Right lobe of liver (tissue), 6 donors: ENCODE data around the gene FHIT. TPM values are rescaled to one million over a fixed set of nuclear protein-coding genes. Genes with fewer than 3 reads are reported as not detected.
"Not testable (repeated sequence)": the region's sequence is repeated elsewhere in the genome, so short reads cannot be mapped to it uniquely, and the experiment has no call there.

Experiments
- ATAC-seq, 4 donors: fragments of 200-7000 bp; cut with Tn5 transposase; one replicate each; pipeline ENCODE4 v1.9.1; 2020; ENCODE audit warnings: mild to moderate bottlenecking in 4 of 4, moderate library complexity in 4 of 4
- DNase-seq, 3 donors: peaks; one replicate each; pipeline ENCODE4 v3.0.0-alpha.2; 2020
- H3K27ac ChIP-seq, 3 donors: fragments of 200-600 bp; one replicate each; pipeline ENCODE4 v1.8.0; 2022
- H3K27me3 ChIP-seq, 2 donors: fragments of 200-600 bp; one replicate each; pipeline ENCODE4 v1.8.0; 2022
- H3K36me3 ChIP-seq, 4 donors: fragments of 200-600 bp; sonication (generic) in 1 of 4; one replicate each; pipeline versions ENCODE4 v1.5.1 to v1.8.0; 2017 to 2022; ENCODE audit warnings: control low read depth in 1 of 4
- H3K4me1 ChIP-seq, 4 donors: fragments of 200-600 bp; sonication (generic) in 1 of 4; one replicate each; pipeline versions ENCODE4 v1.5.1 to v1.8.0; 2017 to 2022; ENCODE audit warnings: control low read depth in 1 of 4
- H3K4me3 ChIP-seq, 3 donors: fragments of 200-600 bp; one replicate each; pipeline ENCODE4 v1.8.0; 2022
- H3K9me3 ChIP-seq, 4 donors: fragments of 200-600 bp; sonication (generic) in 1 of 4; one replicate each; pipeline versions ENCODE4 v1.5.1 to v1.8.0; 2017 to 2022; ENCODE audit warnings: control low read depth in 1 of 4
- POLR2A ChIP-seq: fragments of 450-650 bp; IDR thresholded peaks from one replicate; pipeline ENCODE4 v1.6.1; 2017; ENCODE audit warnings: antibody characterized with exemption, mild to moderate bottlenecking
- WGBS: methylation state at CpG from one replicate; pipeline ENCODE4 v1.1.6; 2018; ENCODE audit warnings: low coverage, low lambda C conversion rate; ENCODE audit not compliant: insufficient coverage; ENCODE audit errors: missing lambda C conversion rate; 5-methylcytosine and 5-hydroxymethylcytosine counted together
- intact Hi-C, 2 donors: fragments of 100-400 bp; cut with DNase I; formaldehyde crosslinking; loops; one replicate each; pipeline versions ENCODE4 v1.11.2 to v1.14.1; 2022
- total RNA-seq, 6 experiments: library from RNA; depleted of rRNA in 2 of 6; stranded (reverse); fragments of >200 nt in 2 of 6; fragmentation: NEBNext Ultra II Directional in 3 of 6; extraction: Animal tissue kit (Norgen Biotek cat#: 25700) in 3 of 6; gene quantifications; one replicate each; pipeline versions ENCODE4 v1.1.0 to v1.2.4, GENCODE V29; 2016 to 2023
- TF ChIP-seq, protein P1 (sequence below), 4 donors: fragments of 200-600 bp in 3 of 4; fragments of 450-650 bp in 1 of 4; IDR thresholded peaks; one replicate each; pipeline versions ENCODE4 v1.5.1 to v1.8.0; 2016 to 2022; ENCODE audit warnings: antibody characterized with exemption in 4 of 4, mild to moderate bottlenecking in 2 of 4
- donor health status: DM: no; HTN: yes; CAD: no.
- donor health status: DM: no; HTN: no; CAD: no.
- donor health status: DM: no; HTN: no; CAD: no.
- donor health status: DM: no; HTN: yes; CAD: no.
- donor health status: DM: no; HTN: yes; CAD: no.

FHIT gene
- total RNA-seq, 6 experiments from 2014 or later, result 6.6 to 11.2 (median 8.0) TPM

DNA sequence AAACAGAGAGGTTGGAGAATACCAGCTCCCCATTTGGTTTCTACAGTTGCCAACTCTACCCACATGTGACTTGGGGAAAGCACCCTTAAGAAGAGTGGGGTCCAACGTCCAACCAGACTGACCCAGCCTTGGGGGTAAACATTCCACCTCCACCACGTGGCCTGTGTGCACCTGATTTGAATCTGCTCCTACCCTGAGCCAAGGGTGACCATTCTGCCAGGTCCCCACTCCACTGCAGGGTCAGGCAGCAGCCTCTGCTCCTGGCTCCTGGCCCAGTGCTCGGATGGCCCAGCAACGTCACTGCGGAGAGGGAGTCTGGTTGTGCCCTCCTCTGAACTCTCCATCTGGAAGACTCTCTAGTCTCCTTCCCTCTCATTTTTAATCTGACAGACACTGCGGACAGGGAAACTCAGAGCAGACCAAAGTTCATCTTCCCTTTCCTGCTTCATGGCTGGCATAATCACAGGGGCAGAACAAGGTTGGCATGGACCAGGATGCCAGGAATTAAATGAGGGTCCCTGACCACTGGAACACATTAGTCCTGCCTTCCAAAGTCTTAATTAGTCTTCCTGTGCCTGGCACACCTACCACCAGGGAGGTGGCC lies 29.4 kb downstream of the FHIT start:
- Histone ChIP-seq H3K9me3 (no peaks in the 10 kb centered on the region), H3K27me3 (no peaks in the 10 kb centered on the region), H3K4me1 (peaks cover 0 to 19% (median 6%) of the 10 kb centered on the region in 4 donors), H3K4me3 (no peak overlapping the region), H3K36me3 (no peaks in the 10 kb centered on the region), H3K27ac (peak overlapping the region in 1 of 3 donors; percentile 11)
- intact Hi-C loops, result no loop called here
- WGBS, result 50% methylated on average over 3 of the region's 6 CpGs
- peak; percentile 47 to 87 (median 74) for DNase-seq
- TF ChIP-seq, protein P1, sequence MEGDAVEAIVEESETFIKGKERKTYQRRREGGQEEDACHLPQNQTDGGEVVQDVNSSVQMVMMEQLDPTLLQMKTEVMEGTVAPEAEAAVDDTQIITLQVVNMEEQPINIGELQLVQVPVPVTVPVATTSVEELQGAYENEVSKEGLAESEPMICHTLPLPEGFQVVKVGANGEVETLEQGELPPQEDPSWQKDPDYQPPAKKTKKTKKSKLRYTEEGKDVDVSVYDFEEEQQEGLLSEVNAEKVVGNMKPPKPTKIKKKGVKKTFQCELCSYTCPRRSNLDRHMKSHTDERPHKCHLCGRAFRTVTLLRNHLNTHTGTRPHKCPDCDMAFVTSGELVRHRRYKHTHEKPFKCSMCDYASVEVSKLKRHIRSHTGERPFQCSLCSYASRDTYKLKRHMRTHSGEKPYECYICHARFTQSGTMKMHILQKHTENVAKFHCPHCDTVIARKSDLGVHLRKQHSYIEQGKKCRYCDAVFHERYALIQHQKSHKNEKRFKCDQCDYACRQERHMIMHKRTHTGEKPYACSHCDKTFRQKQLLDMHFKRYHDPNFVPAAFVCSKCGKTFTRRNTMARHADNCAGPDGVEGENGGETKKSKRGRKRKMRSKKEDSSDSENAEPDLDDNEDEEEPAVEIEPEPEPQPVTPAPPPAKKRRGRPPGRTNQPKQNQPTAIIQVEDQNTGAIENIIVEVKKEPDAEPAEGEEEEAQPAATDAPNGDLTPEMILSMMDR (IDR thresholded peaks at IDR 0.05), result no peak
- no peak for TF ChIP-seq POLR2A
- ATAC-seq, result peak; percentile 90 to 93 (median 92)

DNA sequence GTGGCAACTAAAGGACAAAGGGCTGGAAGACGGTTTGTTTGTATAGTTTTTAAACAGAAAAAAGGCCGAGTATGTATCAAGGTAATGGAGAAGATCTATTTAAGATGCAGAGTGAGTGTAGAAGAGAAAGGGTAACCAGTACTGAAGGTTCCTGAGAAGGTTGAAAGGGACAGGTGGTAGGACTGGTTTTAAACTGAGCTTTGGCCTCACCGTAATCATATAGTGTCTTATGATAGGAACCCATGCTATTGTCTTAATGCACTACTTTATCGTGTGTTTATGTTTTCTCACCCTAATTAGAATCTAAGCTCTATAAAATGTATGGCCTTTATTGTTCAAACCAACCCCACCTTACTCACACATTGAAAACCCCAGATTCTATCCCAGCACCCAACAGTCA lies 32.7 kb downstream of the FHIT start:
- Histone ChIP-seq H3K27me3 (no peaks in the 10 kb centered on the region), H3K9me3 (no peaks in the 10 kb centered on the region), H3K36me3 (no peaks in the 10 kb centered on the region), H3K4me3 (no peak overlapping the region), H3K4me1 (peaks cover 0 to 19% (median 6%) of the 10 kb centered on the region in 4 donors), H3K27ac (no peak overlapping the region)
- 71% methylated on average over 4 of the region's 4 CpGs for WGBS
- intact Hi-C loops, result no loop called here
- DNase-seq, result no peak
- ATAC-seq, result no peak
- TF ChIP-seq, protein P1 (IDR thresholded peaks at IDR 0.05), result no peak
- TF ChIP-seq POLR2A, result no peak

DNA sequence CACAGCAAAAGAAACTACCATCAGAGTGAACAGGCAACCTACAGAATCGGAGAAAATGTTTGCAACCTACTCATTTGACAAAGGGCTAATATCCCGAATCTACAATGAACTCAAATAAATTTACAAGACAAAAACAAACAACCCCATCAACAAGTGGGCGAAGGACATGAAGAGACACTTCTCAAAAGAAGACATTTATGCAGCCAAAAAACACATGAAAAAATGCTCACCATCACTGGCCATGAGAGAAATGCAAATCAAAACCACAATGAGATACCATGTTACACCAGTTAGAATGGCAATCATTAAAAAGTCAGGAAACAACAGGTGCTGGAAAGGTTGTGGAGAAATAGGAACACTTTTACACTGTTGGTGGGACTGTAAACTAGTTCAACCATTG lies 35.1 kb downstream of the FHIT start:
- not testable (repeated sequence) for H3K27me3 ChIP-seq, DNase-seq
- WGBS, result 79% methylated on average over 3 of the region's 3 CpGs

DNA sequence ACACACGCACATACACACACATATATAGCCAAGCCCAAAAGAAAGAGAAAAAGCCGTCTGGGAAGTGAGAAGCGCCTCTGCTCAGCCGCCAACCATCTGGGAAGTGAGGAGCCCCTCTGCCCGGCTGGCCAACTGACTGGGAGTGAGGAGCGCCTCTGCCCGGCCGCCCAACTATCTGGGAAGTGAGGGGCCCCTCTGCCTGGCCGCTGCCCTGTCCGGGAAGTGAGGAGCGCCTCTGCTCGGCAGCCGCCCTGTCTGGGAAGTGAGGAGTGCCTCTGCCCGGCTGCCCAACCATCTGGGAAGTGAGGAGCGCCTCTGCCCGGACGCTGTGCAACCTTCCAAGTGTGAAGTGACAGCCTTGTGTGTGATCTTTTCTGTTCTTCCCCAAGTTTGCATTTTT lies 49.2 kb downstream of the FHIT start:
- H3K4me3 ChIP-seq, result no peak overlapping the region
- H3K36me3 ChIP-seq, result no peaks in the 10 kb centered on the region
- no peaks in the 10 kb centered on the region for H3K9me3 ChIP-seq
- DNase-seq (no peak), ATAC-seq (no peak)
- H3K27ac ChIP-seq, result no peak overlapping the region
- no peak for TF ChIP-seq POLR2A
- TF ChIP-seq, protein P1 (IDR thresholded peaks at IDR 0.05), result no peak
- no peaks in the 10 kb centered on the region for H3K27me3 ChIP-seq
- no peaks in the 10 kb centered on the region for H3K4me1 ChIP-seq
- intact Hi-C loops, result no loop called here
- WGBS, result 85% methylated on average over 13 of the region's 17 CpGs

More for the DNA sequence above, 35.1 kb downstream of the FHIT start:
- H3K4me3 ChIP-seq, ATAC-seq, H3K4me1 ChIP-seq, H3K36me3 ChIP-seq, H3K9me3 ChIP-seq, intact Hi-C loops, H3K27ac ChIP-seq: not testable (repeated sequence)

DNA sequence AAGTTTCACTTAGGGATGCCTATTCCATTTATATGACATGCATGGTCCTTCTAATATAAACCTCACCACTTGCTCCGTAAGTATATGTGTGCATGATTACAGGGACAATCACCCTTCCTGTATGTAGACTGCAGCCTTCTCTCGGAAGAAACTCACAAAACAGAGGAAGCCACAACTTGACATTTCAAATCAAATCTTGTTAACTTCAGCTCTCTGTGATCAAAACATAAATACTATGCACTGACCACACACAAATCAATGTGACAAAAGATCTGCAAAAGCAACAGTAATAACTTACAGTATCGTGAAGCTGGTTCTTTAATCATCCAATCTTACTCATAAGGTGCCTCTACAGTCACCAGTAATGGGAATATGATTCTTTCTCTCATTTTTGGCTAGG lies 50.2 kb downstream of the FHIT start:
- H3K9me3 ChIP-seq, result no peaks in the 10 kb centered on the region
- DNase-seq, result no peak
- TF ChIP-seq, protein P1 (IDR thresholded peaks at IDR 0.05), result no peak
- TF ChIP-seq POLR2A, result no peak
- intact Hi-C loops, result no loop called here
- H3K36me3 ChIP-seq, result no peaks in the 10 kb centered on the region
- no peak for ATAC-seq
- H3K4me3 ChIP-seq, result no peak overlapping the region
- H3K27me3 ChIP-seq, result no peaks in the 10 kb centered on the region
- WGBS, result 64% methylated on average over 3 of the region's 3 CpGs
- H3K27ac ChIP-seq, result no peak overlapping the region
- H3K4me1 ChIP-seq, result no peaks in the 10 kb centered on the region
